Astrocyte of the spinal cord (primary cell): ENCODE data around the gene ENPP3.

ENCODE experiments used
- DNase-seq: peaks from one replicate; pipeline ENCODE4 v3.0.0; 2011; ENCODE audit warnings: low read depth, low spot score
- H3K4me3 ChIP-seq: 2 replicates; pipeline ENCODE4 v1.5.1; 2011; ENCODE audit warnings: low read depth, mild to moderate bottlenecking, low read length, moderate library complexity
- CTCF ChIP-seq: IDR thresholded peaks from 2 replicates; pipeline ENCODE4 v1.5.1; 2012; ENCODE audit warnings: low read depth, mild to moderate bottlenecking, low read length, inconsistent platforms
- in situ Hi-C: cut with HindIII; loops from 2 replicates; pipeline ENCODE4 v1.10.0; 2017; ENCODE audit warnings: low sequenced_read_pairs

The ENPP3 gene

GRCh38 chr6:131657222-131657621 lies 20.1 kb downstream of the ENPP3 start:
- in situ Hi-C loops = no loop called here
- TF ChIP-seq CTCF = no peak
- DNase-seq = no peak
- H3K4me3 ChIP-seq = no peak overlapping the region

- TF ChIP-seq CTCF = no peak
- no peak overlapping the region for H3K4me3 ChIP-seq
- in situ Hi-C loops = no loop called here
- DNase-seq = peak; percentile 24
Measured at GRCh38 chr6:131657630-131658111, 20.6 kb downstream of the ENPP3 start.

GRCh38 chr6:131658287-131658686 lies 21.2 kb downstream of the ENPP3 start:
- no peak overlapping the region for H3K4me3 ChIP-seq
- no peak for DNase-seq
- no peak for TF ChIP-seq CTCF
- in situ Hi-C loops = no loop called here

GRCh38 chr6:131660195-131660594 lies 23.1 kb downstream of the ENPP3 start:
- TF ChIP-seq CTCF = no peak
- in situ Hi-C loops = no loop called here
- DNase-seq = peak; percentile 6
- no peak overlapping the region for H3K4me3 ChIP-seq

- no peak overlapping the region for H3K4me3 ChIP-seq
- in situ Hi-C loops = no loop called here
- no peak for TF ChIP-seq CTCF
- no peak for DNase-seq
Measured at GRCh38 chr6:131663578-131664165, 26.6 kb downstream of the ENPP3 start.

GRCh38 chr6:131669891-131670290 lies 32.8 kb downstream of the ENPP3 start:
- H3K4me3 ChIP-seq = no peak overlapping the region
- DNase-seq = no peak
- in situ Hi-C loops = no loop called here

More at GRCh38 chr6:131669891-131670290, 32.8 kb downstream of the ENPP3 start:
- no peak for TF ChIP-seq CTCF
